NCI-H146 treated with DMSO at 0.1 percent for 48 hours (cell line): ENCODE measurements around the gene SOCS7.

Experiments used
- DNase-seq: peaks from one replicate; lab custom pipeline; 2025; ENCODE audit not compliant: unreplicated experiment; lab: John Stamatoyannopoulos, UW

Gene SOCS7

DNA sequence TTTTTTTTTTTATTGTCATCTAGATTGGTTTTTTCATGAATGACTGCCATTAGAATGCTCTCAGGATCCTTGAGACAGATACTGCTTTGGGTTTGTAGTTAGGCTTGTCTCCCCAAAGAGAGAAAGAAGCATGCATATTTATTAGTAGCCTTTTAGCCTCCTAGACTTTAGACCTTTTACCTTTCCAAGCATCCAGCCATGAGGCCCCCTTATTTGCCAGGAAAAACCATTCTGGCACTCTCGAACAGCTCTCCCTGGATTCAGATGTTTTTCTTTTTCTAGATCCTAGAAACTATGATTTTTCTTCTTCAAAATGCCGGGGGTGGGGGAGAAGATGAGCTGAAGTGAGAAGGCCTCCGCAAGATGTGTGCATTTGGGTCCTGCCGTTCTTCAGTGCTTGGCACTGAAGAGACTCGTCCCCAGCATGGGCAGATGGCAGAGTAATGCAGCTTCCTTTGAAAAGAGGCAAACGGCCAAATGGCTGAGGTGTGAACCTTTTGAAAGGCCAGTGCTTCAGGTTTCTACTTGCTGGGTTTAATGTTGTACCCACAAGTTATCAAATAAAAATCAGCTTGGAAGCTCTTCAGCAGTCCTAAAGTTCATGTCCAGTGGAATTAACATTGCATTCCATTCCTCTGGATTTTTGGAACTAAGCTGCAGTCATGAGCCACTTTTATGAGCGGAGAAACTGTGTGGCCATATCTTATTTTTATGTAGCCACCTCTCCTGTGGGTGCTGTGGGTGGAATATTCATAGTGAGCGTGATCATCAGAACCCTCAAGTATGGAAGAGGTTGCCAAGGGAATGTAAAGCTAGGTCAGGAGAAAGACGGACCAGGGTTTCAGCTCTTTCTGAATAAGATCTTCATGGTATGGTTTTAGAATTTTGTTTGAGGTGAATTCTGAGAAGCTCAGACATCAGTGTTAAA is 7.2 kb downstream of the SOCS7 start:
- DNase-seq: no peak

DNA sequence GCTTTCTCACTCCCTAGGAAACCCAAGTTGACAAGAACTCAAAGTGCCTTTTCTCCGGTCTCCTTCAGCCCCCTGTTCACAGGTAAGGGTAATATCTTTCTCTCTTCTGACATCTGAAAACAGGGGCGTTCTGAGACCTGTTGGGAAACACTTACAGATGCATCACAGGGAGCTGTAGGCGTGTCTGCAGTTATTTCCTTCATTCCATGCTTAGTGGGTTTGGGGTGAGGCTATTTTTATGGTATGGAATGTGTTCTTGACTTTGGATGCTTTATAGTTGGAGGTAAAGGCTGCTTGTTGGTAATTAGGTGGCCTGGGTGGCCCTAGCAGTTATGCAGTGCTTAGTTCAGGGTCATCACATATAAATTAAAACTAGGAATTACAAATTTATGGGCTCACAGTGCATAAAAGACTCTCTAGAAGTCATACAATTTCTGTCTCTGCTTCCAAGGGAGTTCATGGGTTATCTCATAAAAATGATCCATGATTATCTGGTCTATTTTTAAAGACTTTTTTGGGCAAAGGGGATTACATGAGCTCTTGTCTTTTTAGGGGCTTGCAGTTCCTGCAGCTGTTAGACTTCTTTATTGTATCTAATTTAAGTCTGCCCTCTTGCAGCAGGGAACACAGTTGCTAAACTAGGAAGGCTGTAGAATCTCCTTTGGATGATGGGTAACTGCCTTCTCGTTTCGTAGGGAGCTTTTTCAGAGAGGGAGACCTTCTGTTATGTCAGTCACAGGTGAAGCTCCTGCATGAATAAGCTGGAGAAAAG is 10.2 kb downstream of the SOCS7 start:
- DNase-seq: no peak

DNA sequence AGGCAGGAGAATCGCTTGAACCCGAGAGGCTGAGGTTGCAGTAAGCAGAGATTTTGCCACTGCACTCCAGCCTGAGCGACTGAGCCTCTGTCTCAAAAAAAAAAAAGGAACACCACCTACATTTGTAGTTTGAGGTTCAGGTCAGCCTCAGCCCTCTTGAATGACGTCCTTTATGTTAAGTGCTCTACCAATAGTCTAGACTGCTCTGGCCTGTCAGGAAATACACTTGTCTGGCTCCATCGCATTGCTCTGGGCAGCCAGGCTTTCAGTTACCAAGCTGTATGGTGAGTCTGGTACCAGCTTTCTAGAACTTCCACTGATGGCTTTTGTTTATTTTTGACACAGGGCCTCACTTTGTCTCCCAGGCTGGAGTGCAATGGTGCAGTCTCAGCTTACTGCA is 11.4 kb downstream of the SOCS7 start:
- DNase-seq: no peak

GRCh38 chr17:38364741-38365140 is 13.1 kb downstream of the SOCS7 start:
- DNase-seq: no peak

- no peak for DNase-seq
These were observed 17.7 kb downstream of the SOCS7 start for GRCh38 chr17:38369124-38369886.

GRCh38 chr17:38379448-38379847 is 27.8 kb downstream of the SOCS7 start:
- no peak for DNase-seq

GRCh38 chr17:38395090-38395489 is 43.4 kb downstream of the SOCS7 start:
- no peak for DNase-seq

- no peak for DNase-seq
These were observed 45.6 kb downstream of the SOCS7 start for GRCh38 chr17:38397227-38397626.

- no peak for DNase-seq
These were observed 48.6 kb downstream of the SOCS7 start for GRCh38 chr17:38400286-38400685.

DNA sequence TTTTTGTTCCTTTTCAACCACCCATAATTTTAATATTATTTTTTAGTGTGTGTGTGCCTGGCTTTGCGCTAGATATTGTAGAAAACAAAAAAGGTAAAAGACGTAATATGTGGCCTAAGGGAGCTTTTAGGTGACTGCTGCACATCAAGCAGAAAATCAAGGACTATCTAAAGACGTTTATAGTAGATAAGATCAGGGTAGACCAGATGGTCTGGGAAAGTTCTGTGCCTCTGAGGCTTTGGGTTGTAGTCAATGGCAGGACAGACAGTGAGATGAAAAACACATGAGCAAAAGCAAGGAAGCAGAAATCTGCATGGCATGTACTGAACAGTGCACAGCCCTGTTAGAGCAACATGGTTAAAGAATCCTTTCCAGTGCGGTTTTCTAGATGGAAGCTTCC is 49.8 kb downstream of the SOCS7 start:
- no peak for DNase-seq

GRCh38 chr17:38402897-38403296 is 51.3 kb downstream of the SOCS7 start:
- DNase-seq: no peak

DNA sequence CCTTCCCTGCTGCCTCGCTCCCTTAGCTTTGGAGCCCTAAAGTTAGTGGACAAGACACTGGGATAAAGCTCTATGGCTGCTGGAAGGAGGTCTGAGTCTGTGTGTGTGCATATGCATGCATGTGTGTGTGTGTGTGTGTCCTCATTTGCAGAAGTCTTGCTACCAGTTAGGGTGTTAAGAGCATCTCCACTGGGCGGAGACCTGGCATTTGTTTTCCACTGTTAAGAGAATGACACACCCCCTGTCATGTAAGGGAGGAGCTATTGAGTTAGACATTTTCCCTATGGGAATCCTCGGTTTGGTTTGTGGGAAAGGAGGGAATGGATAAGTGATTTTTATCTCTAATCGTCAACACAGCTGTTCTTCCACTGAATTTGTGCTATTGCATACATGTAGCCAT is 51.8 kb downstream of the SOCS7 start:
- DNase-seq: peak; percentile 28

GRCh38 chr17:38404174-38404943 is 52.7 kb downstream of the SOCS7 start:
- DNase-seq: peak; percentile 51

- no peak for DNase-seq
These were observed 54.0 kb downstream of the SOCS7 start for GRCh38 chr17:38405654-38406053.

- no peak for DNase-seq
These were observed 58.6 kb downstream of the SOCS7 start for GRCh38 chr17:38410201-38410600.

DNA sequence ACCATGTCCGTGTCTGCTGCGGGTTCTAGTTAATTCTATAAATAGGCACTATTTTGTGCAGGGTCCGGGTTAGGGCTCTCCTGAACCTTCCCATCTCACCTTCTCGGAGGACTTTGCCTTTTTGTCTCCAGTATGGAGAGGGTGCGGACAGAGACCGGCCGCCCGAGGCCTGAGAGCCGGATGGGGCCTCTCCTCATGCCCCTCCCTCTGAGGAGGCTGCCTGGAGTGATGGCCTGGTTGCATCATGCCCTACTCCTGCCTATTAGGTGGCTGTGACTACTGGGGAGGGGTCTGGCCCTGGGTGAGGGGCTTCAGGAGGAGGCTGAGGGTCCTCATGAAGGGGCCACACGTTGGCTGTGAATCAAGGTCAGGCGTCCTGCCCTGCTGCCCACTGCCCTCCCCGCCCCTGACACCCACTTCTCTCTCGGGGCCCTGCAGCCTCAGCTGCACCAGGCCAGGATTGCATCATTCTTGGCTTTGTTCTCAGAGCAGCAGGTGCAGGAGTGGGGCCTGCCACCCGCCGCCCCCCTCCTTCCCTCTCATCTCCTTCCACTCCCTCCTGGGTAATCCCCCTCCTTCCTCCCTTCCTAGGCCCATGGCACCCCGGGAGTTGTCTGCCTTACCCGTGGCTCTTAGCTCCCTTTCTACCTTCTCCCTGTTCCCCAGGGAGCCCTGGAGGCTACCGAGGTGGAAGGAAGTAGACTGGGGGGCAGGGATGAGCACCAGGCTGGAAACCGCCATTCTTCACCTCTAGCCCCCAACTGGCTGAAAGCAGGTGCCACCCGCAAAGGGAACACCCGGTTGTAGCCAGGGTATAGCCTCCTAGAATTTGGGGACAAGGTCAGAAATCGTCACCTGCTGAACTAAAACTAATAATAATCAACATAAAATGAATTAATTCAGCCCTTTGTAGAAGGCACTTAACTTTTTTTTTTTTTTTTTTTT is 63.9 kb downstream of the SOCS7 start:
- peak; percentile 90 for DNase-seq

- DNase-seq: no peak
These were observed 65.2 kb downstream of the SOCS7 start for GRCh38 chr17:38416840-38417209.

GRCh38 chr17:38417210-38417951 is 65.7 kb downstream of the SOCS7 start:
- no peak for DNase-seq
